Esophagus squamous epithelium (tissue), 5 donors: Measurements from ENCODE around the gene ABCC1. TPM values are rescaled to one million over a fixed set of nuclear protein-coding genes. Genes with fewer than 3 reads are reported as not detected.
A peak's percentile ranks its signal among the peaks of the same experiment; 100 is the strongest.

ENCODE experiments used
- DNase-seq: peaks from one replicate; lab custom pipeline; 2025; lab: John Stamatoyannopoulos, UW
- H3K27ac ChIP-seq, 4 donors: fragments of 200-600 bp; sonication (generic); one replicate each; pipeline ENCODE4 v1.5.1; 2016 to 2019; ENCODE audit warnings: mild to moderate bottlenecking in 1 of 4
- H3K27me3 ChIP-seq, 4 donors: fragments of 200-600 bp; sonication (generic); 1 replicate in 3 of 4; 2 replicates in 1 of 4; pipeline versions ENCODE4 v1.5.1 to v1.6.0; 2017 to 2021; ENCODE audit warnings: antibody characterized with exemption in 1 of 4
- H3K36me3 ChIP-seq, 3 donors: fragments of 200-600 bp; sonication (generic); one replicate each; pipeline ENCODE4 v1.5.1; 2016 to 2019
- H3K4me1 ChIP-seq, 3 donors: fragments of 200-600 bp; sonication (generic); one replicate each; pipeline ENCODE4 v1.5.1; 2017 to 2019
- H3K4me3 ChIP-seq, 4 donors: fragments of 200-600 bp; sonication (generic); 1 replicate in 3 of 4; 2 replicates in 1 of 4; pipeline ENCODE4 v1.5.1; 2016 to 2019; ENCODE audit warnings: mild to moderate bottlenecking in 2 of 4, moderate library complexity in 1 of 4
- H3K9me3 ChIP-seq, 3 donors: fragments of 200-600 bp; sonication (generic); one replicate each; pipeline ENCODE4 v1.5.1; 2016 to 2019
- POLR2A ChIP-seq, 4 donors: fragments of 450-650 bp; IDR thresholded peaks; one replicate each; pipeline ENCODE4 v1.6.1; 2017; ENCODE audit warnings: antibody characterized with exemption in 4 of 4, mild to moderate bottlenecking in 4 of 4, moderate library complexity in 3 of 4
- WGBS, 2 donors: methylation state at CpG; one replicate each; pipeline ENCODE4 v1.1.5; 2018; 5-methylcytosine and 5-hydroxymethylcytosine counted together
- intact Hi-C: fragments of 100-400 bp; cut with DNase I; formaldehyde crosslinking; loops from one replicate; pipeline ENCODE4 v1.15.0; 2022
- total RNA-seq, 4 donors: library from RNA; depleted of rRNA; stranded (reverse); fragments of >200 nt; gene quantifications; one replicate each; pipeline ENCODE4 v1.1.0, GENCODE V29; 2016
- TF ChIP-seq, protein P1 (sequence below), 6 experiments: fragments of 450-650 bp in 4 of 6; fragments of 200-600 bp in 2 of 6; sonication (generic) in 2 of 6; IDR thresholded peaks; one replicate each; pipeline ENCODE4 v1.5.1; 2016 to 2019; ENCODE audit warnings: antibody characterized with exemption in 6 of 6, mild to moderate bottlenecking in 4 of 6, moderate library complexity in 4 of 6
- donor health status: DM: yes; HTN: yes; CAD: no.

Gene ABCC1
- total RNA-seq, 4 donors from 2014 or later: 22.9 to 56.7 (median 46.9) TPM

DNA sequence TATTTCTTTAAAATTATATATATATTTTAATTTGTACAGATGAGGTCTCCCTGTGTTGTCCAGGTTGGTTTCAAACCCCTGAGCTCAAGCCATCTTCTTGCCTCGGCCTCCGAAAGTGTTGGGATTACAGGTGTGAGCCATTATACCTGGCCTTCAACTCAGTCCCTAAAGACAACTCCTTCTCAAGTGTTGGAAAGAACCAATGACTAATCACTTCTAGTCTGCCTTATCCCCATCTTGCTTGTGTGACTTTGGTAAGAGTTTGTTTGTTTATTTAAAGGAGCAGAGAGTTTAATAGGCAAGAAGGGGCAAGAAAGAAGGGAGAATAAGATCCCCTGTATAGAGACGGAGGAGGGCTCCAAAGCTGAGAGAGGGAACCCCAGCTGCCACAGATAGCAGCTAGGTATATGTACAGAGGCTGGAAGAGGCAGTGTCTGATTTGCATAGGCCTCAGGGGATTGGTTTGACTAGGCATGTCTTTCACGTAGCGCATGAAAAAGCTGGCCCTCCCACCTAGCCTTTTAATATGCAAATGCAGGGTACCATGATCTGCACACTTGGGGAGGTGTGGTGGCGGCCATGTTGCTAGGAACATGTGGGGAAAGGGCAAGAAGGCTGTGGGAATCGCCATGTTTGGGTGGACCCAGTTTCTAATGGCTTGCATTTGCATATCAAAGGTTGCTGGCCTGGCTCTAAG lies 21.5 kb downstream of the ABCC1 start:
- H3K27me3 ChIP-seq: no peaks in the 10 kb centered on the region
- no peak overlapping the region for H3K27ac ChIP-seq
- peaks cover 0 to 24% (median 0%) of the 10 kb centered on the region in 3 donors for H3K36me3 ChIP-seq
- H3K4me3 ChIP-seq: no peak overlapping the region
- DNase-seq: no peak
- 91 to 95% methylated on average over 6 to 7 of the region's 7 CpGs for WGBS, 2 donors
- peaks cover 8 to 55% (median 39%) of the 10 kb centered on the region in 3 donors for H3K4me1 ChIP-seq
- TF ChIP-seq, protein P1, sequence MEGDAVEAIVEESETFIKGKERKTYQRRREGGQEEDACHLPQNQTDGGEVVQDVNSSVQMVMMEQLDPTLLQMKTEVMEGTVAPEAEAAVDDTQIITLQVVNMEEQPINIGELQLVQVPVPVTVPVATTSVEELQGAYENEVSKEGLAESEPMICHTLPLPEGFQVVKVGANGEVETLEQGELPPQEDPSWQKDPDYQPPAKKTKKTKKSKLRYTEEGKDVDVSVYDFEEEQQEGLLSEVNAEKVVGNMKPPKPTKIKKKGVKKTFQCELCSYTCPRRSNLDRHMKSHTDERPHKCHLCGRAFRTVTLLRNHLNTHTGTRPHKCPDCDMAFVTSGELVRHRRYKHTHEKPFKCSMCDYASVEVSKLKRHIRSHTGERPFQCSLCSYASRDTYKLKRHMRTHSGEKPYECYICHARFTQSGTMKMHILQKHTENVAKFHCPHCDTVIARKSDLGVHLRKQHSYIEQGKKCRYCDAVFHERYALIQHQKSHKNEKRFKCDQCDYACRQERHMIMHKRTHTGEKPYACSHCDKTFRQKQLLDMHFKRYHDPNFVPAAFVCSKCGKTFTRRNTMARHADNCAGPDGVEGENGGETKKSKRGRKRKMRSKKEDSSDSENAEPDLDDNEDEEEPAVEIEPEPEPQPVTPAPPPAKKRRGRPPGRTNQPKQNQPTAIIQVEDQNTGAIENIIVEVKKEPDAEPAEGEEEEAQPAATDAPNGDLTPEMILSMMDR (IDR thresholded peaks at IDR 0.05): no peak
- TF ChIP-seq POLR2A (IDR thresholded peaks at IDR 0.05): no peak
- intact Hi-C loops: no loop called here
- H3K9me3 ChIP-seq: peaks cover 0 to 7% (median 4%) of the 10 kb centered on the region in 3 donors

DNA sequence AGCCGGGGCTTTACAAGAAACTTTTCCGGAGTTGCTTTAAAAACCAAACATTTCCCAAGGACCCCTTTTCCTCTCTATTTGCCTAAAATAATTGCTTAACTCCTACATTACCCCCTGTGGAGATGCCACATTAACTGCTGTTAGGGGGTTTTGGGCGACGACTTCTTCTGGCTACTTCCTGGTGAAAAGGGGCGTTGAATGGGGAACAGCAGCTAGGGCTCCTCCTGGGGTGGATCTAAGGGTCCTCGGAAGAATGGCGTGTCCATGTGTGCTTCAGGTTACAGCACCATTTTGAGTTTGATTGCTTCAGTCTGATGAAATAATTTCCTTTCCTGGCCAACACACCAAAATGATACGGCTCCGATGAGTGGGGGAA lies 22.0 kb downstream of the ABCC1 start:
- Histone ChIP-seq H3K4me1 (peaks cover 14 to 55% (median 39%) of the 10 kb centered on the region in 3 donors), H3K27me3 (no peaks in the 10 kb centered on the region), H3K4me3 (no peak overlapping the region), H3K9me3 (peaks cover 0 to 7% (median 4%) of the 10 kb centered on the region in 3 donors), H3K36me3 (peaks cover 0 to 24% (median 0%) of the 10 kb centered on the region in 3 donors), H3K27ac (peak overlapping the region in 1 of 4 donors; percentile 14)
- 97 to 98% methylated on average over 5 to 9 of the region's 9 CpGs for WGBS, 2 donors
- intact Hi-C loops: no loop called here
- TF ChIP-seq POLR2A (IDR thresholded peaks at IDR 0.05): no peak
- TF ChIP-seq, protein P1 (IDR thresholded peaks at IDR 0.05): no peak
- no peak for DNase-seq

DNA sequence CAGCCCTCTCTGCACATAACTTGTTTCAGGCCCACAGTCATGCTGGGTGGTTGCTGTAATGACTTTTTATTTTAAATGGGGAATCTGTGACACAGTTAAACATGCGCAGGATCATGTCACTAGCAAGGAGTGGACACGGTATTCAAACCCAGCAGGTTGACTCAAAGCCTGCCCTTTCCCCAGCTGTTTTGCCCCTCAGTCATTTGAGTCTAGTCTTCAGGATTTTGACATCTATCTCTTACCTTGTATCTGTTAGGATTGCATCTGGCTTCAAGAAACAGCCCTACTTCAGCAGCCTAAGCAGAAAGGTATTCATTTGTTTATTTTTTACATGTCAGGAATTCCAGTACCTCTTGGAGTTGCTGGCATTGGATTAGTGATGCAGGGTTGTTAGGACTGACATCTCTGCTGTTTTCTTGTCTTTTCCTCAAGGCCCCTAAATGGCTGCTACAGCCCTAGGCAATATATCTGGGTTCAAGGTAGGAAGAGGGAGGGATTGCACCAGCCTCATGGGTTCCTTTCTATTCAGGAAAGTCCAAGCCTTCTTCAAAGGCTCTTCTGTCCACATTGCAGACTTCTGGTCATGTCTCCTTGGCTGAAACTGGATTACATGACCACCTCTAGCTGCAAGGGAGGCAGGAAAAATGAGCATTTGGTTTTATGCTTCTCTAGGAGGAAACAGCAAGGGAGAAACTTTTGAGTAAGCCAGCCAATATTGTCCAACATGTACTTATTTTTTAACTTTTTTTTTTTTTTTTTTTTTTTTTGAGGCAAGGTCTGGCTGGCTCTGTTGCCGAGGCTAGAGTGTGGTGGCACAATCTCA lies 22.8 kb downstream of the ABCC1 start:
- peak overlapping the region in 2 of 4 donors; percentile 10 to 28 for H3K27ac ChIP-seq

DNA sequence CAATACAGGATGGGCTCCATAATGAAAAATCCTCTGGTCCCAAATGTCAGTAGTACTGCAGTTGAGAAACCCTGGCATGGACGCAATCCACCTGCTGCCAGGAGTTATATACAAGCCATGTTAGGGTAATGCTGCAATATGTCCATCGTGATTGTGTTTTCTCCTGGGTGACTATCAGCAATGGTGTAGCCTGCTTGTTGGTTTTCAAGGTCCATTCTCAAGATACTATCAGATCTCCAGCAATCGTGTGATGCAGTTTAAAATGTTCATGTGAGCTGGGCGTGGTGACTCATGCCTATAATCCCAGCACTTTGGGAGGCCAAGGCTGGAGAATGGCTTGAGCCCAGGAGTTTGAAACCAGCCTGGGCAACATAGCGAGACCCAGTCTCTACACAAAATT lies 24.0 kb downstream of the ABCC1 start:
- Histone ChIP-seq H3K36me3 (peaks cover 0 to 32% (median 0%) of the 10 kb centered on the region in 3 donors), H3K4me3 (no peak overlapping the region), H3K9me3 (peaks cover 0 to 7% (median 4%) of the 10 kb centered on the region in 3 donors), H3K4me1 (peaks cover 13 to 55% (median 47%) of the 10 kb centered on the region in 3 donors), H3K27me3 (no peaks in the 10 kb centered on the region), H3K27ac (peak overlapping the region; percentile 32 to 86 (median 80))
- intact Hi-C loops: no loop called here
- DNase-seq: no peak
- WGBS, 2 donors: 69 to 82% methylated on average over 5 of the region's 5 CpGs
- TF ChIP-seq POLR2A (IDR thresholded peaks at IDR 0.05): no peak
- TF ChIP-seq, protein P1 (IDR thresholded peaks at IDR 0.05): no peak

More for the DNA sequence above, 22.8 kb downstream of the ABCC1 start:
- intact Hi-C loops: no loop called here
- H3K4me3 ChIP-seq: no peak overlapping the region
- DNase-seq: no peak
- H3K27me3 ChIP-seq: no peaks in the 10 kb centered on the region
- WGBS, 2 donors: 50% methylated on average over 2 of the region's 3 CpGs
- H3K36me3 ChIP-seq: peaks cover 0 to 24% (median 0%) of the 10 kb centered on the region in 3 donors
- no peak for TF ChIP-seq POLR2A (IDR thresholded peaks at IDR 0.05)
- TF ChIP-seq, protein P1 (IDR thresholded peaks at IDR 0.05): no peak
- peaks cover 13 to 55% (median 39%) of the 10 kb centered on the region in 3 donors for H3K4me1 ChIP-seq
- H3K9me3 ChIP-seq: peaks cover 0 to 7% (median 4%) of the 10 kb centered on the region in 3 donors
